HEK293 (cell line): ENCODE results near the gene HPF1.

ENCODE experiments used
- CTCF ChIA-PET: fragments of 350-600 bp; formaldehyde crosslinking; extraction: SDS; loops from one replicate; lab custom pipeline; 2021; ENCODE audit warnings: antibody characterized with exemption; lab: Yijun Ruan, JAX
- POLR2A ChIA-PET: fragments of 300-600 bp; formaldehyde crosslinking; extraction: SDS; loops from one replicate; lab custom pipeline; 2020; ENCODE audit warnings: antibody characterized with exemption, inconsistent platforms; lab: Yijun Ruan, JAX
- H3K27ac ChIP-seq: fragments of 200-500 bp; sonication (Bioruptor generic); 2 replicates; pipeline ENCODE4 v1.5.1; 2014; ENCODE audit warnings: low read depth, low read length, control low read depth, inconsistent platforms; ENCODE audit errors: extremely low read depth
- H3K36me3 ChIP-seq, 2 experiments: fragments of 200-500 bp in 1 of 2; sonication (Bioruptor generic) in 1 of 2; 1 replicate in 1 of 2; 2 replicates in 1 of 2; pipeline ENCODE4 v1.5.1; 2014 to 2017; ENCODE audit warnings: inconsistent platforms in 2 of 2, low read length in 2 of 2; ENCODE audit not compliant: control insufficient read depth in 2 of 2, insufficient read depth in 1 of 2
- H3K4me1 ChIP-seq: fragments of 200-500 bp; sonication (Bioruptor generic); 2 replicates; pipeline ENCODE4 v1.5.1; 2014; ENCODE audit warnings: mild to moderate bottlenecking, low read length, inconsistent platforms; ENCODE audit not compliant: control insufficient read depth, insufficient read depth
- H3K4me3 ChIP-seq: 2 replicates; pipeline ENCODE4 v1.5.1; 2011; ENCODE audit warnings: low read depth, mild to moderate bottlenecking, control low read depth, low read length, moderate library complexity
- H3K9me3 ChIP-seq: fragments of 200-500 bp; sonication (Bioruptor generic); 2 replicates; pipeline ENCODE4 v1.5.1; 2014; ENCODE audit warnings: low read depth, low read length, inconsistent platforms; ENCODE audit not compliant: control insufficient read depth, insufficient read depth
- PRDM1 ChIP-seq: fragments of 450-650 bp; formaldehyde crosslinking; IDR thresholded peaks from 2 replicates; pipeline ENCODE4; 2016; ENCODE audit warnings: missing biosample characterization, missing genetic modification characterization
- SALL2 ChIP-seq: fragments of 450-650 bp; formaldehyde crosslinking; IDR thresholded peaks from 2 replicates; pipeline ENCODE4 v1.5.0; 2017; ENCODE audit warnings: missing biosample characterization, mild to moderate bottlenecking, missing genetic modification characterization, borderline replicate concordance
- ZFP37 ChIP-seq: fragments of 450-650 bp; formaldehyde crosslinking; IDR thresholded peaks from 2 replicates; pipeline ENCODE4 v1.5.1; 2016; ENCODE audit warnings: missing biosample characterization, missing genetic modification characterization
- ZNF157 ChIP-seq: fragments of 450-650 bp; formaldehyde crosslinking; IDR thresholded peaks from 2 replicates; pipeline ENCODE4 v1.5.1; 2016; ENCODE audit warnings: missing biosample characterization, missing genetic modification characterization
- ZNF292 ChIP-seq: fragments of 450-650 bp; formaldehyde crosslinking; IDR thresholded peaks from 2 replicates; pipeline ENCODE4 v1.5.1; 2016; ENCODE audit warnings: low read depth, missing biosample characterization, missing genetic modification characterization, borderline replicate concordance
- ZNF335 ChIP-seq: fragments of 450-650 bp; formaldehyde crosslinking; conservative IDR thresholded peaks from 2 replicates; pipeline ENCODE4 v1.5.1; 2016; ENCODE audit warnings: missing biosample characterization, missing genetic modification characterization
- ZNF433 ChIP-seq: fragments of 450-650 bp; formaldehyde crosslinking; IDR thresholded peaks from 2 replicates; pipeline ENCODE4 v1.5.1; 2016; ENCODE audit warnings: missing biosample characterization, missing genetic modification characterization, low read depth
- ZNF501 ChIP-seq: fragments of 450-650 bp; formaldehyde crosslinking; IDR thresholded peaks from 2 replicates; pipeline ENCODE4 v1.5.1; 2016; ENCODE audit warnings: missing biosample characterization, missing genetic modification characterization
- ZNF510 ChIP-seq: fragments of 450-650 bp; formaldehyde crosslinking; IDR thresholded peaks from 2 replicates; pipeline ENCODE4 v1.5.1; 2018; ENCODE audit warnings: mild to moderate bottlenecking, missing genetic modification characterization, missing biosample characterization; ENCODE audit not compliant: insufficient replicate concordance
- ZNF558 ChIP-seq: fragments of 450-650 bp; formaldehyde crosslinking; IDR thresholded peaks from 2 replicates; pipeline ENCODE4 v1.5.1; 2016; ENCODE audit warnings: missing biosample characterization, missing genetic modification characterization
- ZNF701 ChIP-seq: fragments of 450-650 bp; formaldehyde crosslinking; IDR thresholded peaks from 2 replicates; pipeline ENCODE4 v1.5.1; 2016; ENCODE audit warnings: missing biosample characterization, missing genetic modification characterization
- ZNF707 ChIP-seq: fragments of 450-650 bp; formaldehyde crosslinking; IDR thresholded peaks from 2 replicates; pipeline ENCODE4 v1.5.1; 2016; ENCODE audit warnings: missing biosample characterization, missing genetic modification characterization
- ZNF837 ChIP-seq: fragments of 450-650 bp; formaldehyde crosslinking; IDR thresholded peaks from 2 replicates; pipeline ENCODE4 v1.5.1; 2016; ENCODE audit warnings: missing biosample characterization, missing genetic modification characterization
- TF ChIP-seq, protein P1 (sequence below): fragments of 450-650 bp; formaldehyde crosslinking; conservative IDR thresholded peaks from 2 replicates; pipeline ENCODE4 v1.5.1; 2016; ENCODE audit warnings: low read depth, missing biosample characterization, missing genetic modification characterization
- TF ChIP-seq, protein P2 (sequence below): fragments of 450-650 bp; formaldehyde crosslinking; conservative IDR thresholded peaks from 2 replicates; pipeline ENCODE4 v1.5.1; 2016; ENCODE audit warnings: low read depth, missing biosample characterization, missing genetic modification characterization
- TF ChIP-seq, protein P3 (sequence below): fragments of 450-650 bp; formaldehyde crosslinking; IDR thresholded peaks from 2 replicates; pipeline ENCODE4 v1.5.1; 2016; ENCODE audit warnings: missing biosample characterization, missing genetic modification characterization
- TF ChIP-seq, protein P4 (sequence below): fragments of 450-650 bp; formaldehyde crosslinking; IDR thresholded peaks from 2 replicates; pipeline ENCODE4 v1.5.1; 2016; ENCODE audit warnings: missing biosample characterization, missing genetic modification characterization, borderline replicate concordance
- TF ChIP-seq, protein P5 (sequence below): fragments of 450-650 bp; formaldehyde crosslinking; IDR thresholded peaks from 2 replicates; pipeline ENCODE4 v1.5.1; 2016; ENCODE audit warnings: missing biosample characterization, missing genetic modification characterization

Gene HPF1

DNA sequence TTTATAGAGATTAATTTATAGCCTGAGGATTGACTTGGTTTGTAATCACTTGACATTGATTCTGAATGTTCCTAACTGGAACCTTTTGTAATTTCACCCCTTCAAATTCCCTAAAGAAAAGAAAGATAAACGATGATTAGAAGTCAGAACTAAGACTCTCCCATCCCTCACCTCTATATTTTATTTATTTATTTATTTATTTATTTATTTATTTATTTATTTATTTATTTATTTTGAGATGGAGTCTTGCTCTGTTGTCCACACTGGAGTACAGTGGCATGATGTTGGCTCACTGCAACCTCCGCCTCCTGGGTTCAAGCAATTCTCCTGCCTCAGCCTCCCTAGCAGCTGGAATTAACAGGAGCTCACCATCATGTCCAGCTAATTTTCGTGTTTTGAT, 49.0 kb upstream of the HPF1 start (continued):
- TF ChIP-seq, protein P1, sequence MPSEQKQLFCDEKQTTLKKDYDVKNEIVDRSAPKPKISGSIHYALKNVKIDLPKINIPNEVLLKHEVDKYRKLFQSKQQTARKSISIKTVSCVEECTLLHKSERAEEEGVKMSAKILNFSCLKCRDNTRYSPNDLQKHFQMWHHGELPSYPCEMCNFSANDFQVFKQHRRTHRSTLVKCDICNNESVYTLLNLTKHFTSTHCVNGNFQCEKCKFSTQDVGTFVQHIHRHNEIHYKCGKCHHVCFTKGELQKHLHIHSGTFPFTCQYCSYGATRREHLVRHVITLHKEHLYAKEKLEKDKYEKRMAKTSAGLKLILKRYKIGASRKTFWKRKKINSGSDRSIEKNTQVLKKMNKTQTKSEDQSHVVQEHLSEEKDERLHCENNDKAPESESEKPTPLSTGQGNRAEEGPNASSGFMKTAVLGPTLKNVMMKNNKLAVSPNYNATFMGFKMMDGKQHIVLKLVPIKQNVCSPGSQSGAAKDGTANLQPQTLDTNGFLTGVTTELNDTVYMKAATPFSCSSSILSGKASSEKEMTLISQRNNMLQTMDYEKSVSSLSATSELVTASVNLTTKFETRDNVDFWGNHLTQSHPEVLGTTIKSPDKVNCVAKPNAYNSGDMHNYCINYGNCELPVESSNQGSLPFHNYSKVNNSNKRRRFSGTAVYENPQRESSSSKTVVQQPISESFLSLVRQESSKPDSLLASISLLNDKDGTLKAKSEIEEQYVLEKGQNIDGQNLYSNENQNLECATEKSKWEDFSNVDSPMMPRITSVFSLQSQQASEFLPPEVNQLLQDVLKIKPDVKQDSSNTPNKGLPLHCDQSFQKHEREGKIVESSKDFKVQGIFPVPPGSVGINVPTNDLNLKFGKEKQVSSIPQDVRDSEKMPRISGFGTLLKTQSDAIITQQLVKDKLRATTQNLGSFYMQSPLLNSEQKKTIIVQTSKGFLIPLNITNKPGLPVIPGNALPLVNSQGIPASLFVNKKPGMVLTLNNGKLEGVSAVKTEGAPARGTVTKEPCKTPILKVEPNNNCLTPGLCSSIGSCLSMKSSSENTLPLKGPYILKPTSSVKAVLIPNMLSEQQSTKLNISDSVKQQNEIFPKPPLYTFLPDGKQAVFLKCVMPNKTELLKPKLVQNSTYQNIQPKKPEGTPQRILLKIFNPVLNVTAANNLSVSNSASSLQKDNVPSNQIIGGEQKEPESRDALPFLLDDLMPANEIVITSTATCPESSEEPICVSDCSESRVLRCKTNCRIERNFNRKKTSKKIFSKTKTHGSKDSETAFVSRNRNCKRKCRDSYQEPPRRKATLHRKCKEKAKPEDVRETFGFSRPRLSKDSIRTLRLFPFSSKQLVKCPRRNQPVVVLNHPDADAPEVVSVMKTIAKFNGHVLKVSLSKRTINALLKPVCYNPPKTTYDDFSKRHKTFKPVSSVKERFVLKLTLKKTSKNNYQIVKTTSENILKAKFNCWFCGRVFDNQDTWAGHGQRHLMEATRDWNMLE (tag by site-specific recombination), result peak; percentile 91
- TF ChIP-seq ZNF433 (tag by site-specific recombination), result peak; percentile 36; the same call in 1 of the 2 replicates
- TF ChIP-seq ZNF558, result 0 out of 2 replicates have a peak, but pooled peaks have one; percentile 23
- peak; percentile 52 for TF ChIP-seq ZNF510 (tag by site-specific recombination)
- TF ChIP-seq, protein P2, sequence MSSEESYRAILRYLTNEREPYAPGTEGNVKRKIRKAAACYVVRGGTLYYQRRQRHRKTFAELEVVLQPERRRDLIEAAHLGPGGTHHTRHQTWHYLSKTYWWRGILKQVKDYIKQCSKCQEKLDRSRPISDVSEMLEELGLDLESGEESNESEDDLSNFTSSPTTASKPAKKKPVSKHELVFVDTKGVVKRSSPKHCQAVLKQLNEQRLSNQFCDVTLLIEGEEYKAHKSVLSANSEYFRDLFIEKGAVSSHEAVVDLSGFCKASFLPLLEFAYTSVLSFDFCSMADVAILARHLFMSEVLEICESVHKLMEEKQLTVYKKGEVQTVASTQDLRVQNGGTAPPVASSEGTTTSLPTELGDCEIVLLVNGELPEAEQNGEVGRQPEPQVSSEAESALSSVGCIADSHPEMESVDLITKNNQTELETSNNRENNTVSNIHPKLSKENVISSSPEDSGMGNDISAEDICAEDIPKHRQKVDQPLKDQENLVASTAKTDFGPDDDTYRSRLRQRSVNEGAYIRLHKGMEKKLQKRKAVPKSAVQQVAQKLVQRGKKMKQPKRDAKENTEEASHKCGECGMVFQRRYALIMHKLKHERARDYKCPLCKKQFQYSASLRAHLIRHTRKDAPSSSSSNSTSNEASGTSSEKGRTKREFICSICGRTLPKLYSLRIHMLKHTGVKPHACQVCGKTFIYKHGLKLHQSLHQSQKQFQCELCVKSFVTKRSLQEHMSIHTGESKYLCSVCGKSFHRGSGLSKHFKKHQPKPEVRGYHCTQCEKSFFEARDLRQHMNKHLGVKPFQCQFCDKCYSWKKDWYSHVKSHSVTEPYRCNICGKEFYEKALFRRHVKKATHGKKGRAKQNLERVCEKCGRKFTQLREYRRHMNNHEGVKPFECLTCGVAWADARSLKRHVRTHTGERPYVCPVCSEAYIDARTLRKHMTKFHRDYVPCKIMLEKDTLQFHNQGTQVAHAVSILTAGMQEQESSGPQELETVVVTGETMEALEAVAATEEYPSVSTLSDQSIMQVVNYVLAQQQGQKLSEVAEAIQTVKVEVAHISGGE (tag by site-specific recombination), result peak; percentile 76
- TF ChIP-seq ZNF501 (tag by site-specific recombination), result 0 out of 2 replicates have a peak, but pooled peaks have one; percentile 45

DNA sequence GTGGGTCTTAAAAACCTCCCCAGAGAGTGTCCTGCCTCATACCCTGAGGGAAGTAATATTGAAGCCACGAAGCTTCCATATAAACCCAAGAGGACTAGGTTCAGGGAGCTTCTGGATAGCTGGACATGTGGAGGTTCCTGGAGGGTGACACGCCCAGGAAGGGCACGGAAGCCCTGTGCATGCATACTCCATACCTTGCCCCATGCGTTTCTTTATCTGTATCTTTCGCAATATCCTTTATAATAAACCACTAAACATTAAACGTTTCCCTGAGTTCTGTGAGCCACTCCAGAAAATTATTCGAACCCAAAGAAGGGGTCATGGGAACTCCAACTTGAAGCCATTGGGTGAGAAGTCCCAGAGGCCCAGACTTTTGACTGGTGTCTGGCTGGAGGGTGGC, 45.7 kb upstream of the HPF1 start:
- no peaks in the 10 kb centered on the region for H3K9me3 ChIP-seq
- H3K4me1 ChIP-seq, result no peaks in the 10 kb centered on the region
- no peak overlapping the region for H3K27ac ChIP-seq
- ChIA-PET POLR2A (no interaction called here), CTCF (no interaction called here)
- no peaks in the 10 kb centered on the region for H3K36me3 ChIP-seq
- H3K4me3 ChIP-seq, result no peak overlapping the region
- no peak for TF ChIP-seq ZNF837 (tag by site-specific recombination)
- TF ChIP-seq ZFP37 (tag by site-specific recombination), result no peak
- TF ChIP-seq ZNF707 (tag by site-specific recombination), result no peak
- no peak for TF ChIP-seq ZNF335
- no peak for TF ChIP-seq PRDM1 (tag by site-specific recombination)
- no peak for TF ChIP-seq ZNF701 (tag by site-specific recombination)
- TF ChIP-seq, protein P3, sequence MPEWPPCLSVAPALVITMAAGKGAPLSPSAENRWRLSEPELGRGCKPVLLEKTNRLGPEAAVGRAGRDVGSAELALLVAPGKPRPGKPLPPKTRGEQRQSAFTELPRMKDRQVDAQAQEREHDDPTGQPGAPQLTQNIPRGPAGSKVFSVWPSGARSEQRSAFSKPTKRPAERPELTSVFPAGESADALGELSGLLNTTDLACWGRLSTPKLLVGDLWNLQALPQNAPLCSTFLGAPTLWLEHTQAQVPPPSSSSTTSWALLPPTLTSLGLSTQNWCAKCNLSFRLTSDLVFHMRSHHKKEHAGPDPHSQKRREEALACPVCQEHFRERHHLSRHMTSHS (tag by site-specific recombination), result no peak
- no peak for TF ChIP-seq SALL2 (tag by site-specific recombination)
- TF ChIP-seq ZNF510 (tag by site-specific recombination), result no peak
- TF ChIP-seq, protein P4, sequence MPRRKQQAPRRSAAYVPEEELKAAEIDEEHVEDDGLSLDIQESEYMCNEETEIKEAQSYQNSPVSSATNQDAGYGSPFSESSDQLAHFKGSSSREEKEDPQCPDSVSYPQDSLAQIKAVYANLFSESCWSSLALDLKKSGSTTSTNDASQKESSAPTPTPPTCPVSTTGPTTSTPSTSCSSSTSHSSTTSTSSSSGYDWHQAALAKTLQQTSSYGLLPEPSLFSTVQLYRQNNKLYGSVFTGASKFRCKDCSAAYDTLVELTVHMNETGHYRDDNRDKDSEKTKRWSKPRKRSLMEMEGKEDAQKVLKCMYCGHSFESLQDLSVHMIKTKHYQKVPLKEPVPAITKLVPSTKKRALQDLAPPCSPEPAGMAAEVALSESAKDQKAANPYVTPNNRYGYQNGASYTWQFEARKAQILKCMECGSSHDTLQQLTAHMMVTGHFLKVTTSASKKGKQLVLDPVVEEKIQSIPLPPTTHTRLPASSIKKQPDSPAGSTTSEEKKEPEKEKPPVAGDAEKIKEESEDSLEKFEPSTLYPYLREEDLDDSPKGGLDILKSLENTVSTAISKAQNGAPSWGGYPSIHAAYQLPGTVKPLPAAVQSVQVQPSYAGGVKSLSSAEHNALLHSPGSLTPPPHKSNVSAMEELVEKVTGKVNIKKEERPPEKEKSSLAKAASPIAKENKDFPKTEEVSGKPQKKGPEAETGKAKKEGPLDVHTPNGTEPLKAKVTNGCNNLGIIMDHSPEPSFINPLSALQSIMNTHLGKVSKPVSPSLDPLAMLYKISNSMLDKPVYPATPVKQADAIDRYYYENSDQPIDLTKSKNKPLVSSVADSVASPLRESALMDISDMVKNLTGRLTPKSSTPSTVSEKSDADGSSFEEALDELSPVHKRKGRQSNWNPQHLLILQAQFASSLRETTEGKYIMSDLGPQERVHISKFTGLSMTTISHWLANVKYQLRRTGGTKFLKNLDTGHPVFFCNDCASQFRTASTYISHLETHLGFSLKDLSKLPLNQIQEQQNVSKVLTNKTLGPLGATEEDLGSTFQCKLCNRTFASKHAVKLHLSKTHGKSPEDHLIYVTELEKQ, result no peak
- no peak for TF ChIP-seq ZNF292
- TF ChIP-seq, protein P5, sequence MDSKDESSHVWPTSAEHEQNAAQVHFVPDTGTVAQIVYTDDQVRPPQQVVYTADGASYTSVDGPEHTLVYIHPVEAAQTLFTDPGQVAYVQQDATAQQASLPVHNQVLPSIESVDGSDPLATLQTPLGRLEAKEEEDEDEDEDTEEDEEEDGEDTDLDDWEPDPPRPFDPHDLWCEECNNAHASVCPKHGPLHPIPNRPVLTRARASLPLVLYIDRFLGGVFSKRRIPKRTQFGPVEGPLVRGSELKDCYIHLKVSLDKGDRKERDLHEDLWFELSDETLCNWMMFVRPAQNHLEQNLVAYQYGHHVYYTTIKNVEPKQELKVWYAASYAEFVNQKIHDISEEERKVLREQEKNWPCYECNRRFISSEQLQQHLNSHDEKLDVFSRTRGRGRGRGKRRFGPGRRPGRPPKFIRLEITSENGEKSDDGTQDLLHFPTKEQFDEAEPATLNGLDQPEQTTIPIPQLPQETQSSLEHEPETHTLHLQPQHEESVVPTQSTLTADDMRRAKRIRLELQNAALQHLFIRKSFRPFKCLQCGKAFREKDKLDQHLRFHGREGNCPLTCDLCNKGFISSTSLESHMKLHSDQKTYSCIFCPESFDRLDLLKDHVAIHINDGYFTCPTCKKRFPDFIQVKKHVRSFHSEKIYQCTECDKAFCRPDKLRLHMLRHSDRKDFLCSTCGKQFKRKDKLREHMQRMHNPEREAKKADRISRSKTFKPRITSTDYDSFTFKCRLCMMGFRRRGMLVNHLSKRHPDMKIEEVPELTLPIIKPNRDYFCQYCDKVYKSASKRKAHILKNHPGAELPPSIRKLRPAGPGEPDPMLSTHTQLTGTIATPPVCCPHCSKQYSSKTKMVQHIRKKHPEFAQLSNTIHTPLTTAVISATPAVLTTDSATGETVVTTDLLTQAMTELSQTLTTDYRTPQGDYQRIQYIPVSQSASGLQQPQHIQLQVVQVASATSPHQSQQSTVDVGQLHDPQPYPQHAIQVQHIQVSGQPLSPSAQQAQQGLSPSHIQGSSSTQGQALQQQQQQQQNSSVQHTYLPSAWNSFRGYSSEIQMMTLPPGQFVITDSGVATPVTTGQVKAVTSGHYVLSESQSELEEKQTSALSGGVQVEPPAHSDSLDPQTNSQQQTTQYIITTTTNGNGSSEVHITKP, result no peak
- no peak for TF ChIP-seq ZNF157 (tag by site-specific recombination)
